Activated T-cell treated with anti-CD3 and anti-CD28 coated beads, Interleukin-2, amount 50 U/mL, for 4 hours (primary cell): ENCODE results near the gene RIOX2. TPM values are rescaled to one million over a fixed set of nuclear protein-coding genes. Genes with fewer than 3 reads are reported as not detected.

Experiments used
- ATAC-seq, 2 donors: fragments of 200-7000 bp; cut with Tn5 transposase; one replicate each; pipeline ENCODE4 v1.10.0; 2021
- DNase-seq: peaks from one replicate; pipeline ENCODE4 v3.0.0-alpha.2; 2020
- H3K27me3 Mint-ChIP-seq: one replicate; pipeline ENCODE4 v1.8.0; 2021; ENCODE audit warnings: low read depth, mixed read lengths
- H3K36me3 Mint-ChIP-seq: one replicate; pipeline ENCODE4 v1.8.0; 2022; ENCODE audit warnings: mixed read lengths; ENCODE audit not compliant: insufficient read depth
- H3K4me1 Mint-ChIP-seq: one replicate; pipeline ENCODE4 v1.8.0; 2021; ENCODE audit warnings: low read depth, mixed read lengths
- H3K4me3 Mint-ChIP-seq: one replicate; pipeline ENCODE4 v1.8.0; 2021; ENCODE audit warnings: mild to moderate bottlenecking, moderate library complexity, mixed read lengths
- H3K9me3 Mint-ChIP-seq: one replicate; pipeline ENCODE4 v1.8.0; 2021; ENCODE audit warnings: mixed read lengths
- total RNA-seq, 3 donors: library from RNA; stranded (reverse); gene quantifications; one replicate each; pipeline ENCODE4 v1.2.1, GENCODE V29; 2021

RIOX2 gene
- total RNA-seq, 3 donors from 2014 or later = 51.2 to 61.3 (median 56.3) TPM

DNA sequence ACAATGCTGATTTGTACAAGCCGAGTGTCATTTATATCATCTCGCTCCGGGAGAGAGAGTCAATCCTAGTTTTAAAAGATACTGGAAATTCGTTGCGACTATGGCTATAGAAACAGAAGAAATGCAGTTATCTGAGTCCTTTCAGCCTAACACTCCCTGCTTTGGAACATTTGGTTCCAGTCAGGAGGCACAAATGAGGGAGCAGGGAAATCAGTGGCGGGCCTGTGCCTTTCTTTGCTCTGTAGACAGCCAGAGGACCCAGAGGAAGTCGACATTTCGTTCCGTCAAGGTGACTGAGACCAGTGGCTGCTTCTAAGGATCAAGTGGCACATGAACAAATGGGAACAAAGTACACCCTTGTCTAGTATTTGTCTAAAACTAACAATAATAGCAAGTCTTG, 745 bp upstream of the RIOX2 start:
- Mint-ChIP-seq H3K27me3 (no peaks in the 10 kb centered on the region), H3K4me1 (peaks cover 46% of the 10 kb centered on the region), H3K36me3 (peaks cover 4% of the 10 kb centered on the region), H3K9me3 (no peaks in the 10 kb centered on the region), H3K4me3 (peak overlapping the region; percentile 77)
- no peak for DNase-seq
- ATAC-seq = no peak

- no peaks in the 10 kb centered on the region for H3K27me3 Mint-ChIP-seq
- peaks cover 58% of the 10 kb centered on the region for H3K4me1 Mint-ChIP-seq
- no peak for ATAC-seq
- peak overlapping the region; percentile 86 for H3K4me3 Mint-ChIP-seq
- no peaks in the 10 kb centered on the region for H3K9me3 Mint-ChIP-seq
- DNase-seq = no peak
- H3K36me3 Mint-ChIP-seq = peaks cover 16% of the 10 kb centered on the region
Observed at GRCh38 chr3:97970956-97971620, 1.1 kb downstream of the RIOX2 start.

GRCh38 chr3:97970156-97970555, 2.1 kb downstream of the RIOX2 start:
- ATAC-seq = no peak
- H3K4me1 Mint-ChIP-seq = peaks cover 64% of the 10 kb centered on the region
- no peak for DNase-seq
- peaks cover 22% of the 10 kb centered on the region for H3K36me3 Mint-ChIP-seq
- H3K9me3 Mint-ChIP-seq = no peaks in the 10 kb centered on the region
- no peaks in the 10 kb centered on the region for H3K27me3 Mint-ChIP-seq
- peak overlapping the region; percentile 86 for H3K4me3 Mint-ChIP-seq

DNA sequence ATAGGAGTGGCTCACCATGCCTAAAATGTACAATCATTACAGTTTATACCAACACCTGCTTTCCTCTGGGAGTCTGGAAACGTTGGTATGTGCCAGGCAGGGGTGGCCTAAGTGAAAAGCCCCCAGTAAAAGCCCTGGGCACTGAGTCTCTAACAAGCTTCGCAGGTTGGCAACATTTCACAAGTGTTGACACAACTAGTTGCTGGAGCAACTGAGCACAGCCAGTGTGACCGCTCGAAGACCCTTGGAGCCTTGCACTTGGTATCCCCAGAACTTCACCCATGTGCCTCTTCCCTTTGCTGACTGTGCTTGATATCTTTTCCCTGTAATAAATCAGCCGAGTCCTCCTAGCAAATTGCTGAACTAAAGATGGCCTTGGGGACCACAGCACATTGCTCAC, 2.7 kb downstream of the RIOX2 start:
- Mint-ChIP-seq H3K27me3 (no peaks in the 10 kb centered on the region), H3K9me3 (no peaks in the 10 kb centered on the region), H3K4me3 (peak overlapping the region; percentile 86), H3K36me3 (peaks cover 22% of the 10 kb centered on the region), H3K4me1 (peaks cover 68% of the 10 kb centered on the region)
- DNase-seq = no peak
- no peak for ATAC-seq

DNA sequence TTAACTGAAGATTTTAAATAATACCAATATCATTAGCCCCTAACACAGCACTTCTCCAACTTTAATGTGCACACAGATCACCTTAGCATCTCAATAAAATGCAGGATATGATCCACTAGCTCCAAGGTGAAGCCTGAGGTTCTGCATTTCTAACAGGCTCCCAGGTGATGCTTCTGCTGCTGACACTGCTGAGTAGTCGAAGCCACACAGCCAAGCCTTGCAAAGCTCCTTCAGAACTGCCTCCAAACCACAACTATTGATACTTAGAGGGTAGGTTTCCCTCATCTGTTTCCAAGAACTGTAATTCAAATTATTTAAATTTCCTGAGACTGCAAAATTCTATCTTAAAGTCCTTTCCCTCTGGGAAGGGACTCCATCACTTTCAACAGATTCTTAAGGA, 3.9 kb downstream of the RIOX2 start:
- H3K9me3 Mint-ChIP-seq = no peaks in the 10 kb centered on the region
- no peak for ATAC-seq
- peaks cover 75% of the 10 kb centered on the region for H3K4me1 Mint-ChIP-seq
- H3K27me3 Mint-ChIP-seq = no peaks in the 10 kb centered on the region
- H3K4me3 Mint-ChIP-seq = no peak overlapping the region
- DNase-seq = no peak
- peaks cover 29% of the 10 kb centered on the region for H3K36me3 Mint-ChIP-seq

DNA sequence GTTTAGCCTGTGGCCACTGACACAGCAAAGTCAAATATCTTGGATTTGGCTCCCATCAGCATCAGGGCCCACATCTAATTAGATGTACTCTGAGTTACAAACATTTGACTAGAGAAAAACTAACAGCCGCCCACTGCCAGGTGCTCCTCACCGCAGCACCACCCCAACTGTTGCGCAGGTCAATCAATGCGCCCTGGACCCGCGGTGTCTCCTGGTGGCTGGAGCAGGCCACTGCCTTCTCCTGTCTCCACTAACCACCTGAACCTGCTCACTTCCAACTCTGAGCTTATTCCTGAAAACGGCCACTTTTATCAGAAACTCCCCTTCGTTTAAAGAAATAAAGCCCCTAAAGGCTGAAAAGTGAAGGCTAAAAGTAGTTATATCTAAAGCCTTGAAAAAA, 4.3 kb downstream of the RIOX2 start:
- DNase-seq (no peak), ATAC-seq (no peak)
- Mint-ChIP-seq H3K4me3 (no peak overlapping the region), H3K9me3 (no peaks in the 10 kb centered on the region), H3K4me1 (peaks cover 71% of the 10 kb centered on the region), H3K27me3 (no peaks in the 10 kb centered on the region), H3K36me3 (peaks cover 29% of the 10 kb centered on the region)

DNA sequence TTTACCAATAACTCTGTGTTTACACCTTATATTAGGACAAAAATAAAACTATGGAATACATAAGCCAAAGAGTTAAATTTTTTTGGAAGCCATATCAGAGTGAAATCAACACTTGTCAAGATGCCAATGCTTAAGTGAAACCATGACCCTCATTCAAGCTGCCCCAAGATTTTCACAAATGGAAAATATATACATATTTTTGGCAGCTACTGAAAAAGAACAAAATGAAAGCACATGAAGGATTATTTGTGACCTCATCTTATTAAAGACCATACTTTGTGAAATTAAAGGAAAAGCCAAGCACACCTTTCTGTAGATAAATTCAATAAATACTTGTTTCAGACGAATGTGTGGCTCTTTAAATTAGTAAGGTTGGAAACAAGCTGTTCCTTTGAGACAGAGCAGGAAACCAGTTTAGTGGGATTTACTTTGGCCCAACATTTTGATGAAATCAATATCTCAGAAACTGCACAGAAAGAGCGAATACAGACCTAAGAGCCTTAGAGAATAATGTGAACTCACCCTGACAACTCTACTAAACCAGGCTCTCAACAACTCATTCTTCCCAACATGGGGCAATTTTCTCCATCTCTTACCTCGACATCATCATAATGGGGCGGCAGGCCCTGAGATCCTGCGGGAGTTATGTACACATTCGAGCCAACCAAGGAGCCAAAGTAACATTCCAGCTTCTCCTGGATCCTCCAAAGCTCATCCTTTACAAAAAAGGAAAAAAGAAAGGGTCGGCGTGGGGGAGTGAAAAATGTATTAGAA, 11.1 kb downstream of the RIOX2 start:
- Mint-ChIP-seq H3K36me3 (peaks cover 52% of the 10 kb centered on the region), H3K4me3 (no peak overlapping the region), H3K9me3 (no peaks in the 10 kb centered on the region), H3K4me1 (peaks cover 28% of the 10 kb centered on the region), H3K27me3 (no peaks in the 10 kb centered on the region)
- DNase-seq (no peak), ATAC-seq (no peak)

DNA sequence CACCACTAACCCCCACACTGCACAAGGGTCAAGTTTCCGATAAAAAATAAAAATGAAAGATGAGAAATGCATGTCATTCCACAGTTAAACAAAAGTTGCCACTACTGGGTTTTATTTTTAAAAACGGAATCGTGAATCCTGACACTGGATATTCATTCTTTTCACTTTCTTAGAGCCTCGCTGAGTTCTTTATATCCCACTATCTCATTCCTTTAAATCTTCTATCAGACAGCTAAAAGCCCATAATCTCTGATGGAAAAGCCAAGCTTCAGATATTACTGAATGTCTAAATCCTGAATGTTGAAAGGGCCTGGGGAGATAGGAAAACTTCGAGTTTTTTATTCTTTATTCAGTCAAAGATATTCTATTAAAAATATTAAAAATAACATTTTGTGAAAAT, 11.7 kb downstream of the RIOX2 start:
- Mint-ChIP-seq H3K27me3 (no peaks in the 10 kb centered on the region), H3K36me3 (peaks cover 51% of the 10 kb centered on the region), H3K9me3 (no peaks in the 10 kb centered on the region), H3K4me3 (no peak overlapping the region), H3K4me1 (peaks cover 23% of the 10 kb centered on the region)
- ATAC-seq (no peak), DNase-seq (no peak)

DNA sequence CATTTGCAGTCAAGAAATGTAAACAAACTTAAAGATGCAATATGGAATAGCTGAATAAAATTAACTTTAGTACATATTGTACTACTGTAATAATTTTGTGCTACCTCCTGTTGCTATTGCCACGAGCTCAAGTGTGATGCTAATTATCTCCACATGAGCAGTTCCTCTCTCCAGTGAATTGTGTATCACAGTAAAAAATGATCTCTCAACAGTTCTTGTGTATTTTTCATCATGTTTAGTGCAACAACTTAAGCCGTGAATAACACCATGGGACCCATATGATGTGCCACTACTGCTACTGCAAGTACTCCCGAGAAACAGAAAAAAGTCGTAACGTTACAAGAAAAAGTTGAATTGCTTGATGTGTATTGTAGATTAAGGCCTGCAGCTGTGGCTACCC, 12.4 kb downstream of the RIOX2 start:
- no peak for ATAC-seq
- DNase-seq = no peak
- Mint-ChIP-seq H3K36me3 (peaks cover 49% of the 10 kb centered on the region), H3K4me3 (no peak overlapping the region), H3K9me3 (no peaks in the 10 kb centered on the region), H3K27me3 (no peaks in the 10 kb centered on the region), H3K4me1 (peaks cover 20% of the 10 kb centered on the region)

GRCh38 chr3:97958796-97959195, 13.4 kb downstream of the RIOX2 start:
- no peak for DNase-seq
- Mint-ChIP-seq H3K4me1 (peaks cover 14% of the 10 kb centered on the region), H3K4me3 (no peak overlapping the region), H3K27me3 (no peaks in the 10 kb centered on the region), H3K36me3 (peaks cover 51% of the 10 kb centered on the region), H3K9me3 (no peaks in the 10 kb centered on the region)
- ATAC-seq = no peak

DNA sequence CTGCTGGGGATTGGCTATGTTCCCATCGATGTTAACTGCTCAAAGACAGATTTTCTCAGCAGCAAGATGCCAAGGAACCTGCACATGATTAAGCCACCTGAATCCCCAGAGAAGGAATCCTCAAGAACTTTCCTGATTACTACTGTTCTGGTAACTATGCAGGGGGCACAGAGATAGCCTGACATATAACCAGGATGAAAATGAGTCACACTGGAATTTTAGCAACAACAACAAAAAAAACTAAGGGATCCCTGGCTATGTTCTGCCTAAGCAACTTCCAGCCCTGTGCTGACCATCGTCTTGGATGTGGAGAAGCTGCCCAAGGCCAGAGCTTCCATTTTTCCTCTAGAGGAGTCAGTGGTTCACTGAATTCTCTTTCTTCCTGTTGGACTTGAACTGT, 13.8 kb downstream of the RIOX2 start:
- Mint-ChIP-seq H3K36me3 (peaks cover 49% of the 10 kb centered on the region), H3K9me3 (no peaks in the 10 kb centered on the region), H3K4me3 (no peak overlapping the region), H3K27me3 (no peaks in the 10 kb centered on the region), H3K4me1 (peaks cover 10% of the 10 kb centered on the region)
- ATAC-seq = no peak
- DNase-seq = no peak

- no peaks in the 10 kb centered on the region for H3K9me3 Mint-ChIP-seq
- no peaks in the 10 kb centered on the region for H3K27me3 Mint-ChIP-seq
- peaks cover 53% of the 10 kb centered on the region for H3K36me3 Mint-ChIP-seq
- H3K4me3 Mint-ChIP-seq = no peak overlapping the region
- H3K4me1 Mint-ChIP-seq = peaks cover 10% of the 10 kb centered on the region
- ATAC-seq = no peak
- DNase-seq = no peak
Observed at GRCh38 chr3:97957617-97958311, 14.5 kb downstream of the RIOX2 start.

GRCh38 chr3:97956051-97956450, 16.2 kb downstream of the RIOX2 start:
- Mint-ChIP-seq H3K4me3 (no peak overlapping the region), H3K36me3 (peaks cover 51% of the 10 kb centered on the region)

DNA sequence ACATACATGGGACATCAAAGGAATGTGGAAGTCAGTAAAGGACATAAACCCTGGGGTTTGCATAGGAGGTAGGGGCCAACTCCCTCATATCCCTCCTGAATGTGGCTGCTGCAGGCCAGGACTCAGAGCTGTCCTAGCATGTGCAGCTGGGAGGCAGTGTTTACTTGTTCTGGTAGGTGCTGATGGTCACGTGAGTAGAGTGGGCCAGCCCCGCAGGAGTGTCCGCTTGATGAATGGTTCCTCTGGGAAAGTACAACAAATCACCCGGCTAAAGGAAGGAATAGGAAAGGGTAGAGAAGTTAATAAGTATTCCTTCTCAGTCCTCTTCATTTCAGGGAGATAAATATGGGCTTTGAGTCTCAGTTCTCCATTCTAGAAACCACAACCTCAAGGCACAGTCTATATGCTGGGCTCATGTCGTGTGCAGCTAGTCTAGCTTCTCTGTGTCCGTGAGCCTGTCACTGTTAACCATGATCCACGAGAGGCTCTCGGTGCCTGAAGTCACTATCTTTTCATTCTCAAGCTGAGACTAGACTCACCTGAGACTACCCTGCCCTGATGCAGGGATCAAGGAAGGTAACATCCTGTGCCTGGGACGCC, 17.9 kb downstream of the RIOX2 start:
- peaks cover 53% of the 10 kb centered on the region for H3K36me3 Mint-ChIP-seq
- no peak overlapping the region for H3K4me3 Mint-ChIP-seq
- no peak for ATAC-seq
- no peaks in the 10 kb centered on the region for H3K27me3 Mint-ChIP-seq
- H3K4me1 Mint-ChIP-seq = no peaks in the 10 kb centered on the region
- H3K9me3 Mint-ChIP-seq = no peaks in the 10 kb centered on the region
- no peak for DNase-seq

More at GRCh38 chr3:97956051-97956450, 16.2 kb downstream of the RIOX2 start:
- H3K27me3 Mint-ChIP-seq = no peaks in the 10 kb centered on the region
- H3K4me1 Mint-ChIP-seq = peaks cover under 1% of the 10 kb centered on the region
- DNase-seq = no peak
- no peak for ATAC-seq
- no peaks in the 10 kb centered on the region for H3K9me3 Mint-ChIP-seq
